ENCODE measurements around the gene MFSD2A. TPM values are rescaled to one million over a fixed set of nuclear protein-coding genes. Genes with fewer than 3 reads are reported as not detected.
"Not testable (repeated sequence)": the region's sequence is repeated elsewhere in the genome, so short reads cannot be mapped to it uniquely, and the experiment has no call there.

The MFSD2A gene
- total RNA-seq, 1 donor from 2014 or later: 11.1 TPM

GRCh38 chr1:39959651-39960333 is 4.8 kb downstream of the MFSD2A start:
- Histone ChIP-seq H3K4me3 (ENCODE audit: low read depth, low read length) (no peak overlapping the region), H3K36me3 (ENCODE audit: control insufficient read depth, insufficient read depth, low read length) (peaks cover 29% of the 10 kb centered on the region), H3K27me3 (ENCODE audit: control insufficient read depth, insufficient read depth, low read length) (no peaks in the 10 kb centered on the region)
- DNase-seq (ENCODE audit: low read depth): no peak
- peak; percentile 32 for FAIRE-seq
- TF ChIP-seq, protein P1, sequence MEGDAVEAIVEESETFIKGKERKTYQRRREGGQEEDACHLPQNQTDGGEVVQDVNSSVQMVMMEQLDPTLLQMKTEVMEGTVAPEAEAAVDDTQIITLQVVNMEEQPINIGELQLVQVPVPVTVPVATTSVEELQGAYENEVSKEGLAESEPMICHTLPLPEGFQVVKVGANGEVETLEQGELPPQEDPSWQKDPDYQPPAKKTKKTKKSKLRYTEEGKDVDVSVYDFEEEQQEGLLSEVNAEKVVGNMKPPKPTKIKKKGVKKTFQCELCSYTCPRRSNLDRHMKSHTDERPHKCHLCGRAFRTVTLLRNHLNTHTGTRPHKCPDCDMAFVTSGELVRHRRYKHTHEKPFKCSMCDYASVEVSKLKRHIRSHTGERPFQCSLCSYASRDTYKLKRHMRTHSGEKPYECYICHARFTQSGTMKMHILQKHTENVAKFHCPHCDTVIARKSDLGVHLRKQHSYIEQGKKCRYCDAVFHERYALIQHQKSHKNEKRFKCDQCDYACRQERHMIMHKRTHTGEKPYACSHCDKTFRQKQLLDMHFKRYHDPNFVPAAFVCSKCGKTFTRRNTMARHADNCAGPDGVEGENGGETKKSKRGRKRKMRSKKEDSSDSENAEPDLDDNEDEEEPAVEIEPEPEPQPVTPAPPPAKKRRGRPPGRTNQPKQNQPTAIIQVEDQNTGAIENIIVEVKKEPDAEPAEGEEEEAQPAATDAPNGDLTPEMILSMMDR (IDR thresholded peaks at IDR 0.05; ENCODE audit: insufficient read depth, low read length, severe bottlenecking): no peak

GRCh38 chr1:39960431-39960958 is 5.5 kb downstream of the MFSD2A start:
- peak; percentile 70 for FAIRE-seq
- DNase-seq (ENCODE audit: low read depth): peak; percentile 89
- H3K36me3 ChIP-seq (ENCODE audit: control insufficient read depth, insufficient read depth, low read length): peaks cover 35% of the 10 kb centered on the region

DNA sequence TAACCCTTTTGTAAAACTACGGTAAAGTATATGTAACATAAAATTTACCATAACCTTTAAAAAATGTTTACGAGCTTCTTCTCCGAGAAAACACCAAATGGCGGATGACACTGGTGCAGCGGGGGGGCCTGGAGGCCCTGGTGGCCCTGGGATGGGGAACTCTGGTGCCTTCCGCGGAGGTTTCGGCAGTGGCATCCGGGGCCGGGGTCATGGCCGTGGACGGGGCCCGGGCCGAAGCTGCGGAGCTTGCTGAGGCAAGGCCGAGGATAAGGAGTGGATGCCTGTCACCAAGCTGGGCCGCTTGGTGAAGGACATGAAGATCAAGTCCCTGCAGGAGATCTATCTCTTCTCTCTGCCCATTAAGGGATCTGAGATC is 7.5 kb downstream of the MFSD2A start:
- Histone ChIP-seq H3K4me3 (ENCODE audit: low read depth, low read length) (no peak overlapping the region), H3K36me3 (ENCODE audit: control insufficient read depth, insufficient read depth, low read length) (peaks cover 41% of the 10 kb centered on the region), H3K27me3 (ENCODE audit: control insufficient read depth, insufficient read depth, low read length) (no peaks in the 10 kb centered on the region)
- TF ChIP-seq, protein P1 (IDR thresholded peaks at IDR 0.05; ENCODE audit: insufficient read depth, low read length, severe bottlenecking): no peak
- DNase-seq (ENCODE audit: low read depth) (no peak), FAIRE-seq (no peak)

More at GRCh38 chr1:39960431-39960958, 5.5 kb downstream of the MFSD2A start:
- no peaks in the 10 kb centered on the region for H3K27me3 ChIP-seq (ENCODE audit: control insufficient read depth, insufficient read depth, low read length)
- H3K4me3 ChIP-seq (ENCODE audit: low read depth, low read length): no peak overlapping the region
- TF ChIP-seq, protein P1 (IDR thresholded peaks at IDR 0.05; ENCODE audit: insufficient read depth, low read length, severe bottlenecking): no peak

GRCh38 chr1:39962964-39963363 is 8.0 kb downstream of the MFSD2A start:
- not testable (repeated sequence) for H3K27me3 ChIP-seq (ENCODE audit: control insufficient read depth, insufficient read depth, low read length); H3K4me3 ChIP-seq (ENCODE audit: low read depth, low read length); DNase-seq (ENCODE audit: low read depth); FAIRE-seq
- peaks cover 39% of the 10 kb centered on the region for H3K36me3 ChIP-seq (ENCODE audit: control insufficient read depth, insufficient read depth, low read length)

GRCh38 chr1:39964552-39964951 is 9.6 kb downstream of the MFSD2A start:
- FAIRE-seq: no peak

DNA sequence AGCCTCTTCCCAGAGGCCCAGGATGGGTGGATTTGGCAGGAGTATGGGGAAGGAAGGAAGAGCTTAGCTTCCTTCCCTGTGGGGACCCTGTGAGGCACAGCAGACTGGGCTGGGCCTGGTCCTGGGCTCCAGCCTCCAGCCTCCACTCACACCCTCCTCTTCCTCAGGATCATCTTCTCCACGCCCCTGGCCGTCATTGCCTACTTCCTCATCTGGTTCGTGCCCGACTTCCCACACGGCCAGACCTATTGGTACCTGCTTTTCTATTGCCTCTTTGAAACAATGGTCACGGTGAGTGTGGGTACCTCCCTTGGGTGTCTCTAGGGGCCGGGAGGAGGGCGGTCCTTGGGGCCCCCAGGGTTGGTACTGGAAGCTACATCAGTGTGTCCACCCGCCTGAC is 10.1 kb downstream of the MFSD2A start:
- Histone ChIP-seq H3K36me3 (ENCODE audit: control insufficient read depth, insufficient read depth, low read length) (peaks cover 39% of the 10 kb centered on the region), H3K4me3 (ENCODE audit: low read depth, low read length) (no peak overlapping the region), H3K27me3 (ENCODE audit: control insufficient read depth, insufficient read depth, low read length) (no peaks in the 10 kb centered on the region)
- TF ChIP-seq, protein P1 (IDR thresholded peaks at IDR 0.05; ENCODE audit: insufficient read depth, low read length, severe bottlenecking): no peak
- DNase-seq (ENCODE audit: low read depth) (no peak), FAIRE-seq (no peak)

More at GRCh38 chr1:39964552-39964951, 9.6 kb downstream of the MFSD2A start:
- no peak for DNase-seq (ENCODE audit: low read depth)
- no peaks in the 10 kb centered on the region for H3K27me3 ChIP-seq (ENCODE audit: control insufficient read depth, insufficient read depth, low read length)
- TF ChIP-seq, protein P1 (IDR thresholded peaks at IDR 0.05; ENCODE audit: insufficient read depth, low read length, severe bottlenecking): no peak
- H3K36me3 ChIP-seq (ENCODE audit: control insufficient read depth, insufficient read depth, low read length): peaks cover 42% of the 10 kb centered on the region
- no peak overlapping the region for H3K4me3 ChIP-seq (ENCODE audit: low read depth, low read length)
